Stimulated activated CD4-positive, alpha-beta T cell treated with anti-CD3 and anti-CD28 coated beads, Interleukin-12 subunit alpha, Interleukin-12 subunit beta, amount 100 ng/mL, for 48 hours (primary cell): Measurements from ENCODE around the gene CNTN2.
A peak's percentile ranks its signal among the peaks of the same experiment; 100 is the strongest.

Source experiments
- DNase-seq, 3 donors: peaks; one replicate each; pipeline ENCODE4 v3.0.0-alpha.2; 2020; ENCODE audit warnings: low read depth in 2 of 3, low spot score in 1 of 3

CNTN2 gene

DNA sequence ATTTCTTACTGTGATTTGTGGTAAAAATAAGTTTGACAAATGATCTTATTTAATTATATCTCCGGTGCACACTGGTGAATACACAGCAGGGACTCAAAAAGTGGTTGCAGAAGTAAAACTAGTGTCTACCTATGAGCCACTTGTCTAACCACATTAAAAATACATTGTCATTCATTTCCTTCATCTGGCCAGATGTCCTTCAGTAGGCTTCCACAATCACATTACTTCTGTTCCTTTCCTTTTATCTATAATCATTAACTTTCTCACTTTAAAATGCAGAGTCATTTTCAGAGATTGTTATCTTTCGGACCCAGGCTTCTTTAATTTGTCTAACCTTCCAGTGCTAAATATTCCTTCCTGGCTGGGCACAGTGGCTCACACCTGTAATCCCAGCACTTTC is 75.7 kb downstream of the CNTN2 start:
- no peak for DNase-seq

DNA sequence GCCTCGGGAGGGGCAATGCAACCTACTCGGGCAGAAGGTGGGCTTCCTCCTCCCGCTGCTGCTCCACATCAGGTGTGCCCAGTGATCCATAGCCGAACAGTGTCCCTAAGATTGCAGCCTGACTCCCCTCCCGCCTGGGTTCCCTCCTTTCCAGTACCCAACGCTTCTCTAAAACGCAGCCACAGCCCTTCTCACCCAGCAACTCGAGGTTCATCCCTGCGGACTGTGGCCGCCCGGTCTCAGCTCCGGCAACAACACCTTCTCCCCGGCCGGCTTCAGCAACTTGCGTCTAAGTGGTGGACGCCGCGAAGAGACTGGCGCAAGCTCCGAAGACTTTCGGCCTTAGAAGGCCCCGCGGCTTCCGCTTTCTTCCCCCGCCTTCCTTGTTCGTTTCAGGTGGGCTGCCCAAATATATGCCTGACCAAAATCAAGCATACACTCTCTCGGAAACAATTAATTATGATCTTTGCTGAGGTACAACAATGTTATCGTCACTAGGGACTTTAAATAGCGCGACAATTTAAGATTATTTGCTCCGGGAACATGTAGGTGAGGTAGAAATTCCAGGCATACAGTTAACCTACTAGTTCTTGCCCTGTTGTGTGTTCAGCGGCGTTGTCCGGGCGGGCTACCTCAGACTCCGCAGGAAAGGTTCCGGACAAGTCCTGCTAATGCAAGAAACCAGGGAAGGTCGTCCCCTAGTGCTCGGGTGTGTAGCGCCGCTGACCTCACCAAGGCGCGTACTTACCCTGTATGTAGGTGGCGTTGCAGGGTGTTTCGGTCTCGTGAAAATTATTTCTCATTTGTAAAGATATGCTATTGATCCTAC is 78.9 kb downstream of the CNTN2 start, which contains the start of gene RBBP5:
Gene RBBP5, minus strand, starts transcription at position 319 of the 829 bp plus-strand sequence. Its CDS starts 105 bp downstream, at position 214.
- peak; percentile 90 to 98 (median 94) for DNase-seq

DNA sequence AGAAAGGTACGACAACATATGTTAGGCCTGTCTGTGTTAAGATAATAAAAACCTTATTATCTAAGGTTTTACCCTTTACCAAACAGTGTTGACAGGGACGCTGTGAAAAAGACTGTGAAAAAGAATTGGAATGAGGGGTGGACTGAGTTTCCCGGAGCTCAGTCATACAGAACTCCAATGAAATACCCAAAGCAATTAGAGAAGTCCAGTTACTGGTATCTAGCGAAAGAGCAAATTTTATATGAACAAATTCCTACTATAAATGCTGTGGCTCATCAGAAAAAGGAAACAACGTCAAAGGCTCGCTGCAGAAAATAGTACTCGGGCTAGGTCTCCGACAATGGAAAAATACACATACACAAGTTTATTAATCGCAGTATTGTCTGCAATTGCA is 79.5 kb downstream of the CNTN2 start:
- no peak for DNase-seq

DNA sequence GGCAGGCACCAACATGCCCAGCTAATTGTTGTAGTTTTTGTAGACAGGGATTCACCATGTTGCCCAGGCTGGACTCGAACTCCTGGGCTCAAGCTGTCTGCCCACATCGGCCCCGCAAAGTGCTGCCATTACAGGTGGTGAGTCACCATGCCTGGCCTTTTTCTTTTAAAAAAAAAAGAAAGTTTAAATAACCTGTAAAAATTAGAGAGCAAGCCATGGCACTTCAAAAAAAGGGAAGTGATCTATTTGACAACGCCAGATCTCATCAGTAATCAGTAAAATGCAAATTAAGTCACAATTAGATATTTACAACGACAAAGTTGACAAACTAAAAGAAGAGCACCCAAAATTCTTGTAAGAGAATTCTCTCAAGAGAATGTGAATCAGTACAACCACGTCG is 81.7 kb downstream of the CNTN2 start:
- DNase-seq: no peak

DNA sequence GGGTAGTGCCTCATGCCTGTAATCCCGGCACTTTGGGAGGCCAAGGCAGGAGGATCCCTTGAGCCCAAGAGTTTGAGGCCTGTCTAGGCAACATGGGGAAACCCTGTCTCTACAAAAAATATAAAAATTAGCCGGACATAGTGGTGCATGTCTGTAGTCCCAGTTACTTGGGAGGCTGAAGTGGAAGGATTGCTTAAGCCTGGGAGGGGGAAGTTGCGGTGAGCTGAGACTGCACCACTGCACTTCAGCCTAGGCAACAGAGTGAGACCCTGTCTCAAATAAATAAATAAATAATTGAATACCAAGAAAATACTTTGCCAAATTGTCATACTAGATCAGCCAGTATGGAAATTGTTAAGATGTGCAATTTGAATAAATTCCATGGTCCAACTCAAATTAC is 84.6 kb downstream of the CNTN2 start:
- no peak for DNase-seq
